Fibroblast of lung (primary cell): ENCODE measurements around the gene FAM184A.

Source experiments
- CTCF ChIP-seq, 2 donors: IDR thresholded peaks in 1 of 2; conservative IDR thresholded peaks in 1 of 2; 1 replicate in 1 of 2; 2 replicates in 1 of 2; pipeline ENCODE4 v1.5.1; 2011 to 2012; ENCODE audit warnings: low read length in 2 of 2, control low read depth in 1 of 2, inconsistent platforms in 1 of 2, low read depth in 1 of 2, mild to moderate bottlenecking in 1 of 2
- EZH2 ChIP-seq: IDR thresholded peaks from 2 replicates; pipeline ENCODE4 v1.5.1; 2012; ENCODE audit warnings: low read length, control low read depth, mild to moderate bottlenecking; ENCODE audit errors: missing control alignments

- no peak for TF ChIP-seq CTCF (conservative IDR thresholded peaks at IDR 0.05 in 1 of 2, IDR thresholded peaks at IDR 0.05 in 1 of 2; ENCODE audit: low read depth in 1 of 2, low read length in 2 of 2)
- TF ChIP-seq EZH2: peak; percentile 87
Observed at GRCh38 chr6:119077643-119078375, 655 bp downstream of the FAM184A start.
